ENCODE data around the gene TADA2A.

TADA2A gene

GRCh38 chr17:37461668-37462067 is 55.0 kb downstream of the TADA2A start:
- Histone ChIP-seq H3K4me3 (ENCODE audit: low read depth, low read length) (no peak overlapping the region), H3K4me1 (no peaks in the 10 kb centered on the region), H3K27me3 (no peaks in the 10 kb centered on the region), H3K36me3 (peaks cover 14% of the 10 kb centered on the region), H3K9me3 (no peaks in the 10 kb centered on the region)
- DNase-seq, result no peak
- TF ChIP-seq CTCF (IDR thresholded peaks at IDR 0.05; ENCODE audit: low read depth, low read length), result no peak

- Histone ChIP-seq H3K36me3 (peaks cover 17% of the 10 kb centered on the region), H3K4me1 (no peaks in the 10 kb centered on the region), H3K27me3 (no peaks in the 10 kb centered on the region), H3K9me3 (no peaks in the 10 kb centered on the region), H3K4me3 (ENCODE audit: low read depth, low read length) (no peak overlapping the region)
- DNase-seq, result no peak
- TF ChIP-seq CTCF (IDR thresholded peaks at IDR 0.05; ENCODE audit: low read depth, low read length), result no peak
Observed at GRCh38 chr17:37462492-37462891, 55.8 kb downstream of the TADA2A start.

GRCh38 chr17:37463039-37463438 is 56.4 kb downstream of the TADA2A start:
- H3K36me3 ChIP-seq, result peaks cover 19% of the 10 kb centered on the region

GRCh38 chr17:37465069-37465616 is 58.5 kb downstream of the TADA2A start:
- no peaks in the 10 kb centered on the region for H3K9me3 ChIP-seq
- no peaks in the 10 kb centered on the region for H3K27me3 ChIP-seq
- H3K4me1 ChIP-seq, result no peaks in the 10 kb centered on the region
- no peak for DNase-seq
- H3K4me3 ChIP-seq (ENCODE audit: low read depth, low read length), result no peak overlapping the region
- no peak for TF ChIP-seq CTCF (IDR thresholded peaks at IDR 0.05; ENCODE audit: low read depth, low read length)
- H3K36me3 ChIP-seq, result peaks cover 23% of the 10 kb centered on the region

More at GRCh38 chr17:37463039-37463438, 56.4 kb downstream of the TADA2A start:
- Histone ChIP-seq H3K27me3 (no peaks in the 10 kb centered on the region), H3K4me1 (no peaks in the 10 kb centered on the region), H3K4me3 (ENCODE audit: low read depth, low read length) (no peak overlapping the region), H3K9me3 (no peaks in the 10 kb centered on the region)
- no peak for TF ChIP-seq CTCF (IDR thresholded peaks at IDR 0.05; ENCODE audit: low read depth, low read length)
- no peak for DNase-seq

GRCh38 chr17:37466471-37466870 is 59.8 kb downstream of the TADA2A start:
- Histone ChIP-seq H3K4me3 (ENCODE audit: low read depth, low read length) (no peak overlapping the region), H3K4me1 (no peaks in the 10 kb centered on the region), H3K9me3 (no peaks in the 10 kb centered on the region), H3K36me3 (peaks cover 34% of the 10 kb centered on the region), H3K27me3 (no peaks in the 10 kb centered on the region)
- no peak for TF ChIP-seq CTCF (IDR thresholded peaks at IDR 0.05; ENCODE audit: low read depth, low read length)
- DNase-seq, result no peak

- Histone ChIP-seq H3K4me1 (no peaks in the 10 kb centered on the region), H3K9me3 (no peaks in the 10 kb centered on the region), H3K4me3 (ENCODE audit: low read depth, low read length) (no peak overlapping the region), H3K36me3 (peaks cover 53% of the 10 kb centered on the region), H3K27me3 (no peaks in the 10 kb centered on the region)
- DNase-seq, result no peak
- no peak for TF ChIP-seq CTCF (IDR thresholded peaks at IDR 0.05; ENCODE audit: low read depth, low read length)
Observed at GRCh38 chr17:37470181-37470580, 63.5 kb downstream of the TADA2A start.

Data from BE2C (cell line).